Ramos (cell line): Measurements from ENCODE around the gene RNF152.

ENCODE experiments used
- in situ Hi-C: fragments of 300-500 bp; cut with MboI; formaldehyde crosslinking; loops from one replicate; pipeline ENCODE4 v1.14.3; 2022; ENCODE audit warnings: low sequenced_read_pairs; ENCODE audit not compliant: unreplicated experiment

RNF152 gene

GRCh38 chr18:61892683-61893308, at the start of gene RNF152:
Gene RNF152, minus strand, starts transcription at chr18:61893007. Its CDS starts 76,544 bp downstream, at chr18:61816463.
- in situ Hi-C loops: no loop called here

GRCh38 chr18:61941948-61942471, 49.2 kb upstream of the RNF152 start:
- in situ Hi-C loops: no loop called here

- in situ Hi-C loops: no loop called here
Observed at GRCh38 chr18:61939046-61939674, 46.4 kb upstream of the RNF152 start.

GRCh38 chr18:61935362-61935761, 42.6 kb upstream of the RNF152 start:
- in situ Hi-C loops: no loop called here

GRCh38 chr18:61931654-61932379, 39.0 kb upstream of the RNF152 start:
- in situ Hi-C loops: no loop called here

GRCh38 chr18:61929881-61930640, 37.3 kb upstream of the RNF152 start:
- in situ Hi-C loops: no loop called here

GRCh38 chr18:61926532-61926931, 33.7 kb upstream of the RNF152 start:
- in situ Hi-C loops: no loop called here

- in situ Hi-C loops: no loop called here
Observed at GRCh38 chr18:61924550-61924949, 31.7 kb upstream of the RNF152 start.

GRCh38 chr18:61922435-61922834, 29.6 kb upstream of the RNF152 start:
- in situ Hi-C loops: no loop called here

GRCh38 chr18:61921621-61922235, 28.9 kb upstream of the RNF152 start:
- in situ Hi-C loops: no loop called here

GRCh38 chr18:61917818-61918217, 25.0 kb upstream of the RNF152 start:
- in situ Hi-C loops: no loop called here

- in situ Hi-C loops: no loop called here
Observed at GRCh38 chr18:61912476-61912875, 19.7 kb upstream of the RNF152 start.

GRCh38 chr18:61910101-61910500, 17.3 kb upstream of the RNF152 start:
- in situ Hi-C loops: no loop called here

- in situ Hi-C loops: no loop called here
Observed at GRCh38 chr18:61908661-61909060, 15.9 kb upstream of the RNF152 start.

- in situ Hi-C loops: no loop called here
Observed at GRCh38 chr18:61901323-61901986, 8.6 kb upstream of the RNF152 start.

GRCh38 chr18:61900504-61901281, 7.9 kb upstream of the RNF152 start:
- in situ Hi-C loops: no loop called here

- in situ Hi-C loops: no loop called here
Observed at GRCh38 chr18:61898640-61899101, 5.9 kb upstream of the RNF152 start.

- in situ Hi-C loops: no loop called here
Observed at GRCh38 chr18:61896757-61897156, 4.0 kb upstream of the RNF152 start.

GRCh38 chr18:61896118-61896517, 3.3 kb upstream of the RNF152 start:
- in situ Hi-C loops: no loop called here
